Measurements from ENCODE around the gene DOK6. TPM values are rescaled to one million over a fixed set of nuclear protein-coding genes. Genes with fewer than 3 reads are reported as not detected.

Gene DOK6
- total RNA-seq, 1 donor from 2014 or later = 0.20 TPM

DNA sequence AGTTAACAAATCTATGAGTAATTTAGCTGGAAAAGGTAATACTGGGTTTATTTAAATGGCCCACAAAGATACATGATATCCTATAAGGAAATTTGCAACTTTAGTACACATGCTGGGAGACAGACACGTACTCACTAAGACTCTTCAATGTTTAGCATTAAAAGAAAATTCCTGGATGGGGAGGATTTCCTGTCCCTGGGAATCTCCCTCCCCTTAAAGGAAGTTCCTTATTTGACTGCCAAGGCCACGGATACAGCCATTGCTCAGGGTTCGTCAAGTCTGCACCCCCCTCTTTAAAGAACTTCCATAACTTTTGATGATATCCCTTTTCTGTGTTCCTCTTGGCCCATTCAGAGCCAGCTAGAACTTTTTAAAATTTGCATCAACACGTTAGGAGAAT, 279.4 kb downstream of the DOK6 start:
- no peak for DNase-seq (ENCODE audit: low read depth in 2 of 2)

- DNase-seq (ENCODE audit: low read depth in 2 of 2) = no peak
Observed at GRCh38 chr18:69683176-69683575, 282.5 kb downstream of the DOK6 start.

DNA sequence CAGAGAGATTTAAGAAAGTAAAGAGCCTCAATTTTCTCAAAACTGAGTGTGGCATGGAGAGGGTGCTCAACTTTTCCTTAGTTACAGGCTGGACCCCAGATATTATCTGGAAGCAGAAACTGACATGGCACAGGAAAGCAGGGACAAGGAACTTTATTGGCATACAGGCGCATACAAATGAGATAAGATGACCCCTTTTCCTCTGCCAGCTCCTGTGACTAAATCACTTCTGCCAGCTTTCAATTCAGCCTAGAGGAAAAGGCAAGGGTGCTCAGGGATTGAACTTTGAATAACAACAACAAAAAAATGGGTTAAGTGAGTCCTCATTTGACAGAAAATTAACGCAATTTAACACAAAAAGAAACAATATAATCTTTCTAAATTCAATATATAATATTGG, 284.1 kb downstream of the DOK6 start:
- no peak for DNase-seq (ENCODE audit: low read depth in 2 of 2)

DNA sequence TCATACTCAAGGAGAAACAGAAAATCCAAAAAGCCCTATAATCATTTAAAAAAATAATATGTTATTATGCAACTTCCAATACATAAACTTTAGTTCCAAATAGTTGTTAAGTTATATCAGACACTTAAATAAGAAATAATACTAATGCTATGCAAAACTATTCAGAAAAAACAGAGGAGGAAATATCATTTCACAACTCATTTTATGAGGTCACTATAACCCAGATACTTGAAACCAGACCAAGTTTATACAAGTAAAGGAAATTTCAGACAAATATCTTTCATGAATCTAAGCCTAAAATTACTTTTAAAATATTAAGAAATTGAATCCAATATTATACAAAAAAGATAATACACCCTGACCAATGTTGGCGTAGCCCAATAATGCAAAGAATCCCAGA, 286.2 kb downstream of the DOK6 start:
- DNase-seq (ENCODE audit: low read depth in 2 of 2) = no peak

- DNase-seq (ENCODE audit: low read depth in 2 of 2) = no peak
Observed at GRCh38 chr18:69689121-69689759, 288.6 kb downstream of the DOK6 start.

DNA sequence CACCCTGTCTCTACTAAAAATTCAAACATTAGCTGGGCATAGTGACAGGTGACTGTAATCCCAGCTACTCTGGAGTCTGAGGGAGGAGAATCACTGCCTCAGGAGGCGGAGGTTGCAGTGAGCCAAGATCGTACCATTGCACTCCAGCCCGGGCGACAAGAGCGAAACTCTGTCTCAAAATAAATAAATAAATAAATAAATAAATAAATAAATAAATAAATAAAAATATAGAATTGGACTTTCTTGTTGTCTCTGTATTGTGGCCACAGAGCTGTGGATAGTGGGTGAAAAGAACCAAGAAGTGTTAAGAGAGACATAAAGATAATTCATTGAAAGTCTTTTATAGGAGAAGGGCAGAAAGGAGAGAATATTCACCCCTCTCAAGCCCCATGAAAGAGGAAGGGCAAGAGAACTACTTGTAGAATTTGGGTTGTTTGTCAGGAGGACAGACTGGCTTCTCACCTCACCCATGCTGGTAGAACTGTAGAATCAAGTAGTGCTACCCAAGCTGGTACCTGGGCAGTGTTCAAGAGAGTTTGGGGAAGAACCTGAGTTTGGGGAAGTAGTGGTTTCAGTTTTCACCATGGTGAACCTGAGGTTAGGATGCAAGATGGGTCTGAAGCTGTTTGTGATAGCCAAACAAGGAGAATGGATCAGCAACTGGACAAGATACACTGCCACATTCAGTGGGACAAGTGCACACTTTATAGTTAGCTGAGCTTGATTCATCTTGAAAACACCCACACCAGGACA, 290.5 kb downstream of the DOK6 start:
- no peak for DNase-seq (ENCODE audit: low read depth in 2 of 2)

DNA sequence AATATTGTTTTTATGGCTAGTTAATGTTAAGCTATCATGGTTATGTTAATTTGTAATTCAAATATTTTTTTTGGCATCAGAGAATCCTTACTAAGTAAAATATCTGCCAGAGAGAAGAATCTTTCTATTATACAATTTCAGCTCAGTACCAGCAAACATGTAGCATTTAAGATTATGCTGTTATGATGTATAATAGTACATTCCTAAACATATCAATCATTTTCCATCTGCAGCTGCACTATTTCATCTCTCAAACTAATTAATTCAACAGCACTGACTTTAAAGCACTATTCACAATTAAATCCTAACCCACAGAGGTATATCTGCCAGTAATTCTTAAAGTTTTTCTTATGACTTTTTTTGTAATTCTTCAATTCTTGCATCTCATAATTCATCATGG, 296.4 kb downstream of the DOK6 start:
- no peak for DNase-seq (ENCODE audit: low read depth in 2 of 2)

DNA sequence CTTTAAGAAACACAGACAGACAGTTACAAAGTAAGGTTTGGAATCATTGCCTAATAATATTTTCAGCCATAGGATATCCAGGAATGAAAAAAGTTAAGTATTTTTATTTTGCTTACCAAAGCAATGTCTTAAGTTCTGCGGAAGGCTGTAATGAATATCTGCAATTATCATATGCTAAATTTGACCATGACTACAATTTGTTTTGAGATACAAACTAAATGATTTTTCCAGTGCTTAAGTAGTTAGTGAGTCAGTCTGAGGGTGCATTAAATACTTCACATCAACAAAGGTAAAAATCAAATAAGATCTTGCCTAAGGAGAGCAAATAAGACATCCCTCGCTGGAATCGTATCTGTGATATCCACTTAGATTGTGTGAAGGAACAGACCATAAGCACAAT, 297.0 kb downstream of the DOK6 start:
- no peak for DNase-seq (ENCODE audit: low read depth in 2 of 2)

GRCh38 chr18:69701305-69701704, 300.6 kb downstream of the DOK6 start:
- DNase-seq (ENCODE audit: low read depth in 2 of 2) = no peak

DNA sequence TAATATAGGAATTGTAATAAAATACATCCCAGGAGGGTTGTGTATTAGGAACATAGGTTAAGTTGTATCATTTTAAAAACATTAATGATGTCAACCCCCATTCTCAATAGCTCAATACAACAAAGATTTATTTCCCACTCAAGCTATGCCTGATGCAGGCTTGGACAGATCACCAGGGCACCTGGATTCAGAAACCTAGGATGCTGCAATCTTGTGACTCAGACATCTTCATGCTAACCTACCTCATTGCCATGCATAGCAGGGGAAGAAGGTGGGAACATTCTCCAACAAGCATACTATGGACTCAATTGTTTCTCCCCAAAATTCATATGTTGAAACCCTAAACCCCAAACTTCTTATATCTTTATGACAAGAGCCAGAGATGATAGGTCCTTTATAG, 302.8 kb downstream of the DOK6 start:
- no peak for DNase-seq (ENCODE audit: low read depth in 2 of 2)

DNA sequence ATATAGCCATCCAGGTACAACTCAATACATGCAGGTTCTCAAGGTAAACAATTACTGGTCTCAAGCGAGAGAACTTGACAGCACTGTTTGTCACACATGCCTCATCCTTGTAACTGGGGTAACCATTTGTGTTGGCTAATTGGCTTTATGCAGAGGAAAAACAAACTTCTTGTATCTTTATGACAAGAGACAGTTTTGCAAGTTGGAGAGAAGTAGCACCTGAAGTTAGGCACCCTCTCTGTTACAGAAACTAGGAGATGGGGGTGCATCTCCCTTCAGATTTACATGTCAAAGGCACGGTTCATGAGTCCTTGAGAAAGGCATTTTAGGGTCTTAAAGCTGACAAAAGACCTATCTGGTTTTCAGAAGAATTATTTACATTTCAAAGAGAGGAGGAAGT, 305.3 kb downstream of the DOK6 start:
- no peak for DNase-seq (ENCODE audit: low read depth in 2 of 2)

- DNase-seq (ENCODE audit: low read depth in 2 of 2) = no peak
Observed at GRCh38 chr18:69708844-69709243, 308.2 kb downstream of the DOK6 start.

DNA sequence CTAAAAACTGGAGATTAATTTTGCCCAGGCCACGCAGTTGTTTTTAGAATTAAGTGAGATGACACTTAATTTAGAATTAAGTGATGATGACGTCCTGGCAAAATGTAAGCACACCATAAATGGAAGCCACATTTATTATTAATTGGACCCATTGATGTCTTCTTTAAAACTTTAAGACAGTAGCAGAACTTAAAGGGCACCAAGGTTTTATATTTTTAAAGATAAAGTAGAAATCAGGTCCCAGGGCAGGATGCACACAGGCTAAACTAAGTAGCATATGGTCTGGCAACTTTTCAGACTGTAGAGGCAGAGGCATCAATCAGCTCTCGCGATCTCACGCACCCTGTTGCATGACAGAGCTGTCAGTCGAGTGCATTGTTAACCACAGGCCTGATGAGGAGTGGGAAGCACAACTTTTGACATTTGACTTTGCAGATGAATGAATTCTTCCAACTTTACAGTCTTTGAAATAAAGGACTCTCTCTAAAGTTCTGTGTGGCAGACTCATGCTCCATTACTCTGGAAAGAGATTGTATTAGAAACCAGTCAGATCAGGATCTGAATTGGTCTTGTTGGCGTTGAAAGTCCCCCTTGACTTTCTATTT, 314.6 kb downstream of the DOK6 start:
- DNase-seq (ENCODE audit: low read depth in 2 of 2) = no peak

GRCh38 chr18:69717586-69717985, 316.9 kb downstream of the DOK6 start:
- no peak for DNase-seq (ENCODE audit: low read depth in 2 of 2)

- DNase-seq (ENCODE audit: low read depth in 2 of 2) = no peak
Observed at GRCh38 chr18:69718912-69719547, 318.3 kb downstream of the DOK6 start.

GRCh38 chr18:69720422-69720821, 319.7 kb downstream of the DOK6 start:
- no peak for DNase-seq (ENCODE audit: low read depth in 2 of 2)

- DNase-seq (ENCODE audit: low read depth in 2 of 2) = peak in 1 of 2 donors; percentile 6
Observed at GRCh38 chr18:69723434-69723833, 322.7 kb downstream of the DOK6 start.

- DNase-seq (ENCODE audit: low read depth in 2 of 2) = no peak
Observed at GRCh38 chr18:69725009-69725408, 324.3 kb downstream of the DOK6 start.

DNA sequence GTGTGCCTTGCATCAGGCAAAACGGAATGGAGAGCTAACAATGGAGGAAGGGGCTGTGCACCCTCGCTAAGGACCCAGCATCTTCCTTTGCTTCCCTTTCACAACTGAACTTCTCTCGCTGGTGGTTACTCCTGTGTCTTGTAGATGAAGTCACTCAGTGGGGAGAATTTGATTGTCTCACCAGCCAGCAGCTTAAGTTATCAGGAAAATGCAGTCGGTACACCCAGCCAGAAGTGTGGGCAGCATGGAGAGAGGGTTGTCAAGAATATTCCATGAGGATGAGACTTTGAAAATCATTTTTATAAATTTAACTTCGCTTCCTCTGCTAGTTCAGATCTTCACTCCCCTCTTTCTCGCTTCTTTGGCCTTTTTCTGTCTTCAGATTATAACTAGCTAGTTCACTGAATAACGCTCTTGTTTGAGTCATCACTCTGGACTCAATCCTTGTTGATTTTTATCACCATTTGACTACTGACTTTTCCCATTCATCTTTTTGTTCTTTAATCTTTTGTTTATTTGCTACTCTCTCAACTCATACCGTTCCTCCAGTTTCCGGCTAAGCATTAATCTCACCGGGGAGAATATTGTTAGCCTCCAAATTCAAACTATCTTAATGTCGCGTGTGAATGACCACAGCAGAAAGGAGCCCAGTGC, 325.3 kb downstream of the DOK6 start:
- DNase-seq (ENCODE audit: low read depth in 2 of 2) = no peak

DNA sequence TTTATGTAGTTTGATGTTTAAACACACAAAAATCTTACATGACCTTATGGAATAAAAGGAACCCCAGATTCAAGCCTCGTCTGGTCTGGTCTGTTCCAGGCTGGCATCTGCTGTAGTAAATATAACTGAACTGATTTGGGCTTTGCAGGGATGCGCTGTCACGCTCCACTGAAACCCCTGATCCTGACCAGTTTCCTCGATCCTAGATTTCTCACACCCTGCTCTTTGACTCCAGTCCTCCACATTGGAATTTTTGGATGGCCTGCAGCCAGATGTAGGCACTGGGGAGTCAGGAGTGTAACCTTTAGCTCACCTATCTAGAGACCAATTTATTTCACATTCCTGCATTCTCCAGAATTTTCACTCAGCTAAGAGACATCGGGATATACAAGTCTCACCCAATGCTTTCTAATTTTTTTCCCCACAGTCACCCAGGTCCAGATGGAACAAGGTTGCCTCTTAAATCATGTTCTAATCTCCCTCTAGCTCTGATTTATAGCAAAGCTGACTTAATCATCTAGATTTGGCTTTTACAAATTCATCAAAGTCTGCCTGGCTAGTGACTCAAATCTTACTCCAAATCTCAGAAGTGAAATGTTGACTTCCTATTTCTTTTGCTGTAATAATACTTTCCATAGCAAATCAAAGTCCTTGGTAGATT, 327.4 kb downstream of the DOK6 start:
- DNase-seq (ENCODE audit: low read depth in 2 of 2) = no peak

- no peak for DNase-seq (ENCODE audit: low read depth in 2 of 2)
Observed at GRCh38 chr18:69730664-69731063, 330.0 kb downstream of the DOK6 start.
